Activated naive CD4-positive, alpha-beta T cell treated with anti-CD3 and anti-CD28 coated beads, Interleukin-2, amount 50 U/mL, for 24 hours (primary cell): ENCODE results near the gene NCK2.

Experiments used
- H3K27ac Mint-ChIP-seq: one replicate; pipeline ENCODE4 v1.8.0; 2021; ENCODE audit warnings: mild to moderate bottlenecking, mixed read lengths
- H3K27me3 Mint-ChIP-seq: one replicate; pipeline ENCODE4 v1.8.0; 2021; ENCODE audit warnings: mixed read lengths
- H3K36me3 Mint-ChIP-seq: one replicate; pipeline ENCODE4 v1.8.0; 2021; ENCODE audit warnings: mixed read lengths
- H3K4me1 Mint-ChIP-seq: one replicate; pipeline ENCODE4 v1.8.0; 2021; ENCODE audit warnings: mixed read lengths
- H3K4me3 Mint-ChIP-seq: one replicate; pipeline ENCODE4 v1.8.0; 2021; ENCODE audit warnings: mild to moderate bottlenecking, mixed read lengths
- H3K9me3 Mint-ChIP-seq: one replicate; pipeline ENCODE4 v1.8.0; 2021; ENCODE audit warnings: mixed read lengths

Gene NCK2

DNA sequence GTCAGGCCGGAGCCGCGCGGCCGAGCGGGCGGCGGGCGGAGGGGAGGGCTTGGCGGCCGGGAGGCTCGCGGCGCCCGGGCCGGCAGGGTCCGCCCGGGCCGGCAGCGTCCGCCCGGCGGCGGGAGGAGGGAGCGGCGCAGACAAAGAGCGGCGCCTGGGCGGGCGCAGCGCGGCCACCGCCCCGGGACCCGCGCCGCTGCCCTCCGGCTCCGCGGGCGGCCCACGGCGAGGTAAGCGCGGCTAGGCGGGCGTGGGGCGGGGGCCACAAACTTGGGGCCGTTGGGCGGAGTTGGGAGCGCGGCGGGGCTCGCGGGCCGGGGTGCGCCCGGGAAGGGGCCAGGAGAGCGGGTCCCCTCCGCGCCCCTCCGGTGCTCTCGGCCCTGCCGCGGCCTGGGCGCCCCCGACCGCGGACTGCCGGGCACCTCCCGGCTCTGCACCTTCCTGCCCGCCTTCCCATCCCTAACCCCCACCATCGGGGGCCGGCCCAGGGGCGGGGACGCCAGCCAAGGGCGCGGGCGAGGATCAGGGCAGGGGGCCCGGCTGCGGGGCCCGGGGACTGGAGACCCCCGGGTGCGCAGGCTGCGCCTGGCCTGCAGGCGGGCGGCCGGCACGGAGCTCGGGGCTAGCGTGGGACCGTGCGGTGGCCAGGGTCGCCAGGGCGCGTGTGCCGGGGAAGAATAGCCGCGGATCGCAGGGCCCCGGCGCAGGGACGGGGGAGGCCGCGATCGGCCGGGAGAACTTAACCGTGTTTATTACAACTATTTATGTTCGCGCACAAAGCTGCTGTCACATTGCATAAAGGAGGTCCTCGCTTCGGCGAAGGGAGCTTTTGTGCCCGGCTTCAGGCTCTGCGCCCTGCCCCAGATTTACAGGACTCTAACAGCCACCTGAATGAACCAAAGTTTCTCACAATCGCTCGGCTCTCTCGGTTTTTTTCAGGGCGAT, at the start of gene NCK2:
TSS of gene NCK2 (plus strand) at position 4 of the 945 bp plus-strand sequence. CDS start 110,152 bp downstream, outside the sequence.
- Mint-ChIP-seq H3K36me3 (peaks cover 10% of the 10 kb centered on the region), H3K4me1 (peaks cover 76% of the 10 kb centered on the region), H3K4me3 (peak within 1 kb of the TSS; percentile 94), H3K27ac (peak within 1 kb of the TSS; percentile 100), H3K27me3 (no peaks in the 10 kb centered on the region), H3K9me3 (no peaks in the 10 kb centered on the region)

GRCh38 chr2:105697781-105698449, 46.8 kb upstream of the NCK2 start:
- Mint-ChIP-seq H3K27ac (no peak overlapping the region), H3K9me3 (no peaks in the 10 kb centered on the region), H3K4me1 (no peaks in the 10 kb centered on the region), H3K36me3 (peaks cover 2% of the 10 kb centered on the region), H3K4me3 (no peak overlapping the region), H3K27me3 (no peaks in the 10 kb centered on the region)

DNA sequence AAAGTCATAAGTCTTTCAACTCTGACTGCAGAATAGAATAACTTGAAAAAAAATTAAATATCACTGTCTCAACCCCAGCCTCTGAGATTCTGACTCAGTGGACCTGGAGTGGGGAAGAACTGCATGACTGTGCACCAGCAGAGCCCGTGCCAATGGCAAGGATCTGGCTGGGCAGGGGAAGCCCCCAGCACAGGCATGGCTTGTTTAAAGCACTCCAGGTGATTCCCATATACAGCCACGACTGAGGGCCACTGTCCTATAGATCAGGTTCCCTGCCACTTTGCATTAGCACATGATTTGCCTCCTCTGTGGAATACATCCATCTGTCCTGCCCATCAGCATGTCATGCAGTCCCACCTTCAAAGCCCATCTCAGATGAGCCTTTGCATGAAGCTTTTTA, 45.9 kb upstream of the NCK2 start:
- no peaks in the 10 kb centered on the region for H3K27me3 Mint-ChIP-seq
- no peak overlapping the region for H3K27ac Mint-ChIP-seq
- H3K4me3 Mint-ChIP-seq: no peak overlapping the region
- no peaks in the 10 kb centered on the region for H3K4me1 Mint-ChIP-seq
- peaks cover 2% of the 10 kb centered on the region for H3K36me3 Mint-ChIP-seq
- no peaks in the 10 kb centered on the region for H3K9me3 Mint-ChIP-seq

DNA sequence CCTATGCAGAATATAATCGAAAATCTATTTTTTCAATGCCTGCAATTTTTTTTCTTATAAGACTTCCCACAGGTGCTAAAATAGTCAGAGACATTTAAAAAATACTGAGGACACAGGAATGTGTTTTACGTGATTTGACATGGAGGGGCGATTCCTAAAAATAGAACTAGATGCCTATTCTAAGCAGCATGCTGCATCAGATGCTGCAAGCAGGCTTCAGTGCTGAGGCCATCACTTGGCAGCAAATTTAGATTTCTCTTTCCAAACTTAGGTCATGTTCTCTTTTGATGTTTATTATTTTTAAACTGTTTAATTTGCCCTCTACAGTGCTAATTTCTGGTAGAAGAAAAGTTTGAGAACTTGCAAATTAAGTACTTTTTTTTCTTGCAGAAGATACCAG, 43.7 kb upstream of the NCK2 start:
- no peak overlapping the region for H3K4me3 Mint-ChIP-seq
- H3K36me3 Mint-ChIP-seq: peaks cover 2% of the 10 kb centered on the region
- no peak overlapping the region for H3K27ac Mint-ChIP-seq
- no peaks in the 10 kb centered on the region for H3K27me3 Mint-ChIP-seq
- no peaks in the 10 kb centered on the region for H3K4me1 Mint-ChIP-seq
- no peaks in the 10 kb centered on the region for H3K9me3 Mint-ChIP-seq

DNA sequence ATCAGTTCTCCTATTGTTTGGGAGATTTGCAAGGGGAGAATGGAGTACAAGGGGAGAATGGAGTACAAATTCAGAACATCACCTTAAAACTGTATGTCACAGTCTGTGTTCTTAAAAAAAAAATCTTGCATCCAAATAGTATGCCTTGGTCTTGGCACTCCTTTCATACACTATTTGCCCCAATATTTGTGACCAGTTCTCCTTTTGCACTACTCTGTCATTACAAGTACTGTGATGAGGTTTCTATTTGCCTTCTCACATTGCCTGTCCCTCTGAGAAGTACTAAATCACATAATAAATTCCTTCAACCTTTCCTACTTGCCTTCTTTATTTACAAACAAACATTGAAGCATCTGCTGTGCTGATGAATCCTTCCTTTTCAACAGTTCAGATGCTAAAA, 36.0 kb upstream of the NCK2 start:
- Mint-ChIP-seq H3K27me3 (no peaks in the 10 kb centered on the region), H3K9me3 (no peaks in the 10 kb centered on the region), H3K27ac (no peak overlapping the region), H3K4me3 (no peak overlapping the region), H3K4me1 (peaks cover 4% of the 10 kb centered on the region), H3K36me3 (no peaks in the 10 kb centered on the region)

DNA sequence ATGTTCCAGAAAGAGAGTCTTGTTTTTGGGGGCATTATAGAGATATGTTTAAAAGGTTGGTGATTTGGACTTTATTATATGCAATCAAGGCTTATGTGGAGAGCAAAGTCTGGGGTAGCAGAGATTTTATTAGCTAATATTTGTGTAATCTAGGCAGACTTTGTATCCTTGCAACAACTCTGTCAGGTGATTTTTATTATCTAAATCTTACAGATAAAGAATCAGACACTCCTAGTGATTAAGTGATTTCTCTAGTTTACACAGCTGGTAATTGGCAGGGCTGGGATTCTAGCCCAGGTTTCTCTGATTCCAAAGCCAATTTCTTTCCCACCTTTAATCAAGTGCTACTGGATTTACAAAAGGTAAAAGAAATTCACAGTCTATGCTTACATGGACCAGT, 33.3 kb upstream of the NCK2 start:
- no peak overlapping the region for H3K27ac Mint-ChIP-seq
- H3K4me3 Mint-ChIP-seq: no peak overlapping the region
- H3K36me3 Mint-ChIP-seq: no peaks in the 10 kb centered on the region
- H3K27me3 Mint-ChIP-seq: no peaks in the 10 kb centered on the region
- no peaks in the 10 kb centered on the region for H3K9me3 Mint-ChIP-seq
- peaks cover 4% of the 10 kb centered on the region for H3K4me1 Mint-ChIP-seq

DNA sequence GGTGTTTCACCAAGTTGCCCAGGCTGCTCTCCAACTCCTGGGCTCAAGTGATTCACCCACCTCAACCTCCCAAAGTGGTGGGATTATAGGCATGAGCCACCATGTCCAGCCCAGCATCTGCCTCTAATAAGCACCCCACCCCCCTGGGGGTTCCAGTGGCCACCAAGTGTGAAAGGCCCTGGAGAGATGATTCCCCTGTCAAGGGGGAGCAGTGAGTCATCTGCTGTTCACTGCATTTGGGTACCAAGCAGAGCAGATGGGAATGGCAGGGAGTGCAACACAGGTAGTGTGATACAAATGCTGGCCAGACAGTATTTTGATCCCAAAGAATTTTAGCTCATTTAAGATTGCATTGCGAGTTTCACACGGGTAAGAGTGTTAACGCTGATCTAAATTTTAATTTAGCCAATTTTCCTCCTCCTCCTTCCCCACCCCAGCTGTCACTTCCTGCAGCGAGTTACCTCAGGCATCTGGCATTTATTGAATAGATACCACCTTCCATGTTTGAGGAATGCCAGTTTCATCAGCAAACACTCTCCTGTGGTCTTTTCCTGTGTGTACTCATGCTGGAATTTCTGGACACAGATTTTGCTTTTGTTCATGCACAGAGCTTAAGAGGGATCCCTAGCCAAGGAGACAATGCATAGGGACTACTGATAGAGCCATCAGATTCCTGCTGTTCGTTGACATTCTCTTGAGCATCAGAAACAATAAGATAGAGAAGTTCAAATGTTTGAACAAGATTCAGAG, 32.4 kb upstream of the NCK2 start:
- H3K27me3 Mint-ChIP-seq: no peaks in the 10 kb centered on the region
- no peaks in the 10 kb centered on the region for H3K9me3 Mint-ChIP-seq
- no peak overlapping the region for H3K4me3 Mint-ChIP-seq
- H3K27ac Mint-ChIP-seq: no peak overlapping the region
- H3K36me3 Mint-ChIP-seq: no peaks in the 10 kb centered on the region
- peaks cover 4% of the 10 kb centered on the region for H3K4me1 Mint-ChIP-seq

- H3K9me3 Mint-ChIP-seq: no peaks in the 10 kb centered on the region
- H3K27ac Mint-ChIP-seq: no peak overlapping the region
- H3K36me3 Mint-ChIP-seq: no peaks in the 10 kb centered on the region
- peaks cover 1% of the 10 kb centered on the region for H3K4me1 Mint-ChIP-seq
- no peak overlapping the region for H3K4me3 Mint-ChIP-seq
- H3K27me3 Mint-ChIP-seq: no peaks in the 10 kb centered on the region
Observed at GRCh38 chr2:105712981-105713596, 31.6 kb upstream of the NCK2 start.

DNA sequence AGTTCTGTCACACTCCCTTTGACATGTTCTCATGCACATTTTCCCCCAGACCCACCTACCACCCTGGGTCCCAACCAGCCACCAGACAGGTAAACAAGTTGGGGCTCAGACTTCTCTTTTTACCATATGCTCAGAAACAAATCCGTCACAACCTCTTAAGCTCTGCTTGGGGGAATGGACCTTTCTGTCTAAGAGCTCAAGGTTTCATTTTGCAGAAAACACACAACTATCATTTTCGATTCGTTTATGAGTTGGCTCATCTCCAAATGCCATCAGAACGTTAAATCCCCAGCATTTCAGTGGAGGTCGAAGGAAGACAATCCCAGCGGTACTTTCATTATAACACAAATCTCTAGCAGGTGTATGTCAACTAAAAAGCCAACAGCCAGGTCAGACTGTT, 30.6 kb upstream of the NCK2 start:
- Mint-ChIP-seq H3K9me3 (no peaks in the 10 kb centered on the region), H3K4me1 (no peaks in the 10 kb centered on the region), H3K4me3 (no peak overlapping the region), H3K27me3 (no peaks in the 10 kb centered on the region), H3K36me3 (no peaks in the 10 kb centered on the region), H3K27ac (peak overlapping the region; percentile 38)

GRCh38 chr2:105718846-105719481, 25.7 kb upstream of the NCK2 start:
- Mint-ChIP-seq H3K4me3 (no peak overlapping the region), H3K4me1 (no peaks in the 10 kb centered on the region), H3K9me3 (no peaks in the 10 kb centered on the region), H3K27me3 (no peaks in the 10 kb centered on the region), H3K36me3 (no peaks in the 10 kb centered on the region), H3K27ac (no peak overlapping the region)

DNA sequence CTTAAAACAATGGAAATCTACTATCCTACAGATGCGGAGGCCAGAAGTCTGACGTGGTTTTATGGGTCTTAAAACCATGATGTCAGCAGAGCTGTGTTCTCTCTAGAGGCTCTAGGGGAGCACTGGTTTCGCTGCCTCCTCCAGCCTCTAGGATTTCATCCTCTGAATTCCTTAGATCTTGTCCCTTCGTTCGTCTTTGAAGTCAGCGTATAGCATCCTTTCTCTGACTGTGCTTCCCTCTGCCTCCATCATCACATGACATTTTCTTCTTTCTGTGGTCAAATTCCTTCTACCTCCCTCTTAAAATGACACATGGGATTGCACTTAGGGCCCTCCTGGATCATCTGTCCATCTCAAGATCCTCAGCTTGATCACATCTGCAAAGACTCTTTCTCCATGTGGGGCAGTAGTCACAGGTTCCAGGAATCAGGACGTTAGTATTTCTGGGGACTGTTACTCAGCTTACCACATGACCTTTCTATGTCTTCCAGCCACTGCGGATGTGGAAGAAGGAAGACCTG, 22.7 kb upstream of the NCK2 start:
- peaks cover 2% of the 10 kb centered on the region for H3K36me3 Mint-ChIP-seq
- no peak overlapping the region for H3K4me3 Mint-ChIP-seq
- no peaks in the 10 kb centered on the region for H3K4me1 Mint-ChIP-seq

GRCh38 chr2:105722726-105723297, 21.9 kb upstream of the NCK2 start:
- Mint-ChIP-seq H3K36me3 (peaks cover 2% of the 10 kb centered on the region), H3K4me1 (no peaks in the 10 kb centered on the region), H3K27ac (no peak overlapping the region), H3K9me3 (peaks cover 6% of the 10 kb centered on the region), H3K4me3 (no peak overlapping the region), H3K27me3 (no peaks in the 10 kb centered on the region)

More for the DNA sequence above, 22.7 kb upstream of the NCK2 start:
- Mint-ChIP-seq H3K9me3 (peaks cover 6% of the 10 kb centered on the region), H3K27me3 (no peaks in the 10 kb centered on the region), H3K27ac (no peak overlapping the region)

DNA sequence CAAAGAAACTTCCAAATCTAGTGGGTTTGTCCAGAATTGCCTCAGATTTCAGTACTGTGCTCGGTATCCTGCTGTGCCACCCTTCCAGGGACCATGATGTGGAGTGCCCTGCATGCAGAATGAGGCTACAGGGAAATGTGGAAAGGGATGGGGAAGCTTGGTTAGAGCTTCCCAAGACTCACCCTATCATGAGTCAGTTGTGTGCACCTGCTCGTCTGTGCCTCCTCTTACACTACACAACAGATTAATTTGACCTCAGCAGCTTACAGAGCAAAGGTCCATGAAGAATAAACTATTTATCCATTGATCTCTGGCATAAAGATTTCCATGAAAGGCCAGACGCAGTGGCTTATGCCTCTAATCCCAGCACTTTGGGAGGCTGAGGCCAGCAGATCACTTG, 21.3 kb upstream of the NCK2 start:
- Mint-ChIP-seq H3K27me3 (no peaks in the 10 kb centered on the region), H3K4me3 (no peak overlapping the region), H3K9me3 (peaks cover 6% of the 10 kb centered on the region), H3K4me1 (no peaks in the 10 kb centered on the region), H3K36me3 (peaks cover 2% of the 10 kb centered on the region), H3K27ac (no peak overlapping the region)

- Mint-ChIP-seq H3K27ac (no peak overlapping the region), H3K36me3 (peaks cover 2% of the 10 kb centered on the region), H3K4me1 (no peaks in the 10 kb centered on the region), H3K4me3 (no peak overlapping the region), H3K9me3 (peaks cover 6% of the 10 kb centered on the region), H3K27me3 (no peaks in the 10 kb centered on the region)
Observed at GRCh38 chr2:105725388-105725787, 19.3 kb upstream of the NCK2 start.
